Left ventricle myocardium superior (tissue), 1 donor: Measurements from ENCODE around the gene APOBR. TPM values are rescaled to one million over a fixed set of nuclear protein-coding genes. Genes with fewer than 3 reads are reported as not detected.
"Not testable (repeated sequence)": the region's sequence is repeated elsewhere in the genome, so short reads cannot be mapped to it uniquely, and the experiment has no call there.

Experiments
- ATAC-seq: fragments of 200-7000 bp; cut with Tn5 transposase; one replicate; pipeline ENCODE4 v1.9.1; 2020; ENCODE audit warnings: mild to moderate bottlenecking, moderate library complexity
- DNase-seq: peaks from one replicate; pipeline ENCODE4 v3.0.0-alpha.2; 2020
- intact Hi-C: fragments of 100-400 bp; cut with micrococcal nuclease; formaldehyde crosslinking; loops from one replicate; pipeline ENCODE4 v1.11.0; 2022
- long read RNA-seq: library from polyadenylated mRNA; unstranded; transcript quantifications from one replicate; pipeline ENCODE4 v2.0.0, GENCODE V29; 2021
- total RNA-seq: library from RNA; stranded (reverse); fragmentation: NEBNext Ultra II Directional; extraction: Animal tissue kit (Norgen Biotek cat#: 25700); gene quantifications from one replicate; pipeline ENCODE4 v1.2.1, GENCODE V29; 2021
- donor health status: DM: no; HTN: yes; CAD: no; lungs with severe emphysema.

The APOBR gene
- total RNA-seq, result 0.47 TPM
- long read RNA-seq, partial matches to known transcripts, result 4 of 4 reads
- long read RNA-seq, other reads (novel, unspliced or antisense), result 0 of 4 reads

GRCh38 chr16:28494121-28494851, at the start of gene APOBR:
TSS of gene APOBR (plus strand) at chr16:28494643. CDS start at chr16:28494682, 39 bp downstream.
- peak; percentile 46 for DNase-seq
- intact Hi-C loops, result loop anchor here (10.0 kb wide), 1 partner anchor 61 kb away; the partner anchor contains the start of gene SGF29

GRCh38 chr16:28446388-28446787, 48.1 kb upstream of the APOBR start:
- DNase-seq, ATAC-seq, intact Hi-C loops: not testable (repeated sequence)

More at GRCh38 chr16:28494121-28494851, at the start of gene APOBR:
- peak; percentile 4 for ATAC-seq

- ATAC-seq, intact Hi-C loops, DNase-seq: not testable (repeated sequence)
Measured at GRCh38 chr16:28447081-28447480, 47.4 kb upstream of the APOBR start.

- ATAC-seq, result no peak
- intact Hi-C loops, result no loop called here
- DNase-seq, result no peak
Measured at GRCh38 chr16:28473714-28474265, 20.7 kb upstream of the APOBR start.

GRCh38 chr16:28475221-28475620, 19.2 kb upstream of the APOBR start:
- ATAC-seq (no peak), DNase-seq (no peak)
- intact Hi-C loops, result no loop called here

- intact Hi-C loops, result no loop called here
- DNase-seq, result no peak
- no peak for ATAC-seq
Measured at GRCh38 chr16:28477311-28477920, 17.0 kb upstream of the APOBR start.

- no peak for DNase-seq
- intact Hi-C loops, result no loop called here
- ATAC-seq, result no peak
Measured at GRCh38 chr16:28478506-28479180, 15.8 kb upstream of the APOBR start.

- ATAC-seq (no peak), DNase-seq (no peak)
- intact Hi-C loops, result no loop called here
Measured at GRCh38 chr16:28482026-28482425, 12.4 kb upstream of the APOBR start.

- ATAC-seq, intact Hi-C loops, DNase-seq: not testable (repeated sequence)
Measured at GRCh38 chr16:28483361-28483760, 11.1 kb upstream of the APOBR start.

GRCh38 chr16:28486266-28486665, 8.2 kb upstream of the APOBR start:
- ATAC-seq, result no peak
- intact Hi-C loops, result no loop called here
- DNase-seq, result no peak

GRCh38 chr16:28491230-28491969, 3.0 kb upstream of the APOBR start:
- intact Hi-C loops, result loop anchor here (10.0 kb wide), 1 partner anchor 63 kb away; the partner anchor contains the start of gene SGF29
- DNase-seq, result peak; percentile 57
- ATAC-seq, result peak; percentile 72

GRCh38 chr16:28491970-28492474, 2.4 kb upstream of the APOBR start, which contains the start of gene CLN3:
TSS of gene CLN3 (minus strand) at chr16:28492074. CDS start at chr16:28491759, 315 bp downstream.
- intact Hi-C loops, result loop anchor here (10.0 kb wide), 1 partner anchor 63 kb away; the partner anchor contains the start of gene SGF29
- DNase-seq, result peak; percentile 91
- peak; percentile 98 for ATAC-seq

GRCh38 chr16:28492511-28492910, 1.9 kb upstream of the APOBR start:
- no peak for ATAC-seq
- intact Hi-C loops, result loop anchor here (10.0 kb wide), 1 partner anchor 62 kb away; the partner anchor contains the start of gene SGF29
- DNase-seq, result no peak

GRCh38 chr16:28495098-28495793, 803 bp downstream of the APOBR start:
- ATAC-seq, result no peak
- intact Hi-C loops, result loop anchor here (10.0 kb wide), 1 partner anchor 60 kb away; the partner anchor contains the start of gene SGF29

GRCh38 chr16:28495795-28496749, 1.6 kb downstream of the APOBR start:
- ATAC-seq (no peak), DNase-seq (no peak)
- intact Hi-C loops, result loop anchor here (10.0 kb wide), 1 partner anchor 59 kb away; the partner anchor contains the start of gene SGF29

More at GRCh38 chr16:28495098-28495793, 803 bp downstream of the APOBR start:
- no peak for DNase-seq

GRCh38 chr16:28496844-28497243, 2.4 kb downstream of the APOBR start:
- intact Hi-C loops, result loop anchor here (10.0 kb wide), 1 partner anchor 58 kb away; the partner anchor contains the start of gene SGF29
- no peak for DNase-seq
- no peak for ATAC-seq
